ENCODE measurements around the gene ID1.

Gene ID1

GRCh38 chr20:31605031-31605901 lies at the start of gene ID1:
ID1 (plus strand) TSS chr20:31605289; CDS start chr20:31605388, 99 bp downstream.
- Histone ChIP-seq H3K4me1 (ENCODE audit: control insufficient read depth, insufficient read depth, low read length) (peaks cover 23% of the 10 kb centered on the region), H3K4me3 (ENCODE audit: low read depth, low read length) (peak within 1 kb of the TSS; percentile 98), H3K9ac (ENCODE audit: low read depth, low read length) (peak within 1 kb of the TSS; percentile 94), H3K27me3 (ENCODE audit: control insufficient read depth, insufficient read depth, low read length) (no peaks in the 10 kb centered on the region), H3K36me3 (ENCODE audit: control insufficient read depth, insufficient read depth, low read length) (peaks cover 9% of the 10 kb centered on the region), H3K9me3 (ENCODE audit: control insufficient read depth, insufficient read depth, low read length) (no peaks in the 10 kb centered on the region)

GRCh38 chr20:31559704-31560093 lies 45.4 kb upstream of the ID1 start:
- Histone ChIP-seq H3K4me1 (ENCODE audit: control insufficient read depth, insufficient read depth, low read length) (no peaks in the 10 kb centered on the region), H3K27me3 (ENCODE audit: control insufficient read depth, insufficient read depth, low read length) (no peaks in the 10 kb centered on the region), H3K4me3 (ENCODE audit: low read depth, low read length) (no peak overlapping the region), H3K36me3 (ENCODE audit: control insufficient read depth, insufficient read depth, low read length) (peaks cover 47% of the 10 kb centered on the region), H3K9me3 (ENCODE audit: control insufficient read depth, insufficient read depth, low read length) (no peaks in the 10 kb centered on the region), H3K9ac (ENCODE audit: low read depth, low read length) (no peak overlapping the region)

- no peaks in the 10 kb centered on the region for H3K27me3 ChIP-seq (ENCODE audit: control insufficient read depth, insufficient read depth, low read length)
- peaks cover 42% of the 10 kb centered on the region for H3K36me3 ChIP-seq (ENCODE audit: control insufficient read depth, insufficient read depth, low read length)
- no peak overlapping the region for H3K4me3 ChIP-seq (ENCODE audit: low read depth, low read length)
- no peak overlapping the region for H3K9ac ChIP-seq (ENCODE audit: low read depth, low read length)
- H3K4me1 ChIP-seq (ENCODE audit: control insufficient read depth, insufficient read depth, low read length), result no peaks in the 10 kb centered on the region
- H3K9me3 ChIP-seq (ENCODE audit: control insufficient read depth, insufficient read depth, low read length), result no peaks in the 10 kb centered on the region
Measured at GRCh38 chr20:31560094-31560745, 44.9 kb upstream of the ID1 start.

GRCh38 chr20:31560746-31561598 lies 44.1 kb upstream of the ID1 start:
- Histone ChIP-seq H3K4me1 (ENCODE audit: control insufficient read depth, insufficient read depth, low read length) (no peaks in the 10 kb centered on the region), H3K36me3 (ENCODE audit: control insufficient read depth, insufficient read depth, low read length) (peaks cover 39% of the 10 kb centered on the region), H3K4me3 (ENCODE audit: low read depth, low read length) (no peak overlapping the region), H3K9ac (ENCODE audit: low read depth, low read length) (no peak overlapping the region), H3K27me3 (ENCODE audit: control insufficient read depth, insufficient read depth, low read length) (no peaks in the 10 kb centered on the region), H3K9me3 (ENCODE audit: control insufficient read depth, insufficient read depth, low read length) (no peaks in the 10 kb centered on the region)

GRCh38 chr20:31562241-31562640 lies 42.8 kb upstream of the ID1 start:
- H3K9me3 ChIP-seq (ENCODE audit: control insufficient read depth, insufficient read depth, low read length), result no peaks in the 10 kb centered on the region
- no peaks in the 10 kb centered on the region for H3K27me3 ChIP-seq (ENCODE audit: control insufficient read depth, insufficient read depth, low read length)
- peaks cover 45% of the 10 kb centered on the region for H3K36me3 ChIP-seq (ENCODE audit: control insufficient read depth, insufficient read depth, low read length)
- no peak overlapping the region for H3K4me3 ChIP-seq (ENCODE audit: low read depth, low read length)
- no peak overlapping the region for H3K9ac ChIP-seq (ENCODE audit: low read depth, low read length)
- peaks cover 6% of the 10 kb centered on the region for H3K4me1 ChIP-seq (ENCODE audit: control insufficient read depth, insufficient read depth, low read length)

GRCh38 chr20:31564284-31564683 lies 40.8 kb upstream of the ID1 start:
- H3K36me3 ChIP-seq (ENCODE audit: control insufficient read depth, insufficient read depth, low read length), result peaks cover 47% of the 10 kb centered on the region

GRCh38 chr20:31565699-31566318 lies 39.3 kb upstream of the ID1 start:
- no peak overlapping the region for H3K9ac ChIP-seq (ENCODE audit: low read depth, low read length)
- H3K27me3 ChIP-seq (ENCODE audit: control insufficient read depth, insufficient read depth, low read length), result no peaks in the 10 kb centered on the region
- H3K4me1 ChIP-seq (ENCODE audit: control insufficient read depth, insufficient read depth, low read length), result peaks cover 14% of the 10 kb centered on the region
- H3K9me3 ChIP-seq (ENCODE audit: control insufficient read depth, insufficient read depth, low read length), result no peaks in the 10 kb centered on the region
- H3K36me3 ChIP-seq (ENCODE audit: control insufficient read depth, insufficient read depth, low read length), result peaks cover 46% of the 10 kb centered on the region
- H3K4me3 ChIP-seq (ENCODE audit: low read depth, low read length), result no peak overlapping the region

More at GRCh38 chr20:31564284-31564683, 40.8 kb upstream of the ID1 start:
- H3K9me3 ChIP-seq (ENCODE audit: control insufficient read depth, insufficient read depth, low read length), result no peaks in the 10 kb centered on the region
- H3K4me1 ChIP-seq (ENCODE audit: control insufficient read depth, insufficient read depth, low read length), result peaks cover 12% of the 10 kb centered on the region
- H3K4me3 ChIP-seq (ENCODE audit: low read depth, low read length), result no peak overlapping the region
- H3K27me3 ChIP-seq (ENCODE audit: control insufficient read depth, insufficient read depth, low read length), result no peaks in the 10 kb centered on the region
- no peak overlapping the region for H3K9ac ChIP-seq (ENCODE audit: low read depth, low read length)

- Histone ChIP-seq H3K4me1 (ENCODE audit: control insufficient read depth, insufficient read depth, low read length) (peaks cover 14% of the 10 kb centered on the region), H3K9ac (ENCODE audit: low read depth, low read length) (no peak overlapping the region), H3K36me3 (ENCODE audit: control insufficient read depth, insufficient read depth, low read length) (peaks cover 43% of the 10 kb centered on the region), H3K9me3 (ENCODE audit: control insufficient read depth, insufficient read depth, low read length) (no peaks in the 10 kb centered on the region), H3K4me3 (ENCODE audit: low read depth, low read length) (no peak overlapping the region), H3K27me3 (ENCODE audit: control insufficient read depth, insufficient read depth, low read length) (no peaks in the 10 kb centered on the region)
Measured at GRCh38 chr20:31566319-31566657, 38.8 kb upstream of the ID1 start.

GRCh38 chr20:31566658-31567379 lies 38.3 kb upstream of the ID1 start:
- H3K27me3 ChIP-seq (ENCODE audit: control insufficient read depth, insufficient read depth, low read length), result no peaks in the 10 kb centered on the region
- no peak overlapping the region for H3K4me3 ChIP-seq (ENCODE audit: low read depth, low read length)
- H3K9me3 ChIP-seq (ENCODE audit: control insufficient read depth, insufficient read depth, low read length), result no peaks in the 10 kb centered on the region
- H3K4me1 ChIP-seq (ENCODE audit: control insufficient read depth, insufficient read depth, low read length), result peaks cover 14% of the 10 kb centered on the region
- no peak overlapping the region for H3K9ac ChIP-seq (ENCODE audit: low read depth, low read length)
- H3K36me3 ChIP-seq (ENCODE audit: control insufficient read depth, insufficient read depth, low read length), result peaks cover 38% of the 10 kb centered on the region

- Histone ChIP-seq H3K9ac (ENCODE audit: low read depth, low read length) (no peak overlapping the region), H3K4me3 (ENCODE audit: low read depth, low read length) (no peak overlapping the region), H3K9me3 (ENCODE audit: control insufficient read depth, insufficient read depth, low read length) (no peaks in the 10 kb centered on the region), H3K27me3 (ENCODE audit: control insufficient read depth, insufficient read depth, low read length) (no peaks in the 10 kb centered on the region), H3K36me3 (ENCODE audit: control insufficient read depth, insufficient read depth, low read length) (peaks cover 33% of the 10 kb centered on the region), H3K4me1 (ENCODE audit: control insufficient read depth, insufficient read depth, low read length) (peaks cover 18% of the 10 kb centered on the region)
Measured at GRCh38 chr20:31567380-31567720, 37.7 kb upstream of the ID1 start.
